Esophagus muscularis mucosa (tissue), 3 donors: ENCODE data around the gene MTCH1.

Experiments used
- POLR2A ChIP-seq: fragments of 450-650 bp; IDR thresholded peaks from one replicate; pipeline ENCODE4 v1.6.1; 2017; ENCODE audit warnings: antibody characterized with exemption, moderate library complexity, mild to moderate bottlenecking, low read depth
- TF ChIP-seq, protein P1 (sequence below), 3 experiments: fragments of 200-600 bp in 2 of 3; fragments of 450-650 bp in 1 of 3; sonication (generic) in 2 of 3; IDR thresholded peaks; one replicate each; pipeline ENCODE4 v1.5.1; 2017 to 2019; ENCODE audit warnings: antibody characterized with exemption in 3 of 3, mild to moderate bottlenecking in 2 of 3, moderate library complexity in 1 of 3

DNA sequence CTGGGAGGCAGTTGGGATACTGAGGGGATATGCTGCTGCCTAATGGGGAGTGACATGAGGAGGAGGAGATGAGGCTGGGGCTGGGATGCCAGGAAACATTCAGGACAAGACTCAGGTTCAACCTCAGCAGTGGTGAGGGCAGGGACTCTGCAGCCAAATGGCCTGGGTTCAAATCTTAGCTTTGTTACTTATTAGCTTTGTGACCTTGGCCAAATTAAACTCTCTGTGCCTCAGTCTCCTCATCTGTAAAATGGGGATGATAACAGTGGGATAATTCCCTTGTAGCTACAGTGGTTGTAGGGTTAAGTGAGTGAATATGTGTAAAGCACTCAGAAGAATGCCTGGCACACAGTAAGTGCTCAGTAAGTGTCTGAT lies 29.6 kb downstream of the MTCH1 start:
- TF ChIP-seq, protein P1, sequence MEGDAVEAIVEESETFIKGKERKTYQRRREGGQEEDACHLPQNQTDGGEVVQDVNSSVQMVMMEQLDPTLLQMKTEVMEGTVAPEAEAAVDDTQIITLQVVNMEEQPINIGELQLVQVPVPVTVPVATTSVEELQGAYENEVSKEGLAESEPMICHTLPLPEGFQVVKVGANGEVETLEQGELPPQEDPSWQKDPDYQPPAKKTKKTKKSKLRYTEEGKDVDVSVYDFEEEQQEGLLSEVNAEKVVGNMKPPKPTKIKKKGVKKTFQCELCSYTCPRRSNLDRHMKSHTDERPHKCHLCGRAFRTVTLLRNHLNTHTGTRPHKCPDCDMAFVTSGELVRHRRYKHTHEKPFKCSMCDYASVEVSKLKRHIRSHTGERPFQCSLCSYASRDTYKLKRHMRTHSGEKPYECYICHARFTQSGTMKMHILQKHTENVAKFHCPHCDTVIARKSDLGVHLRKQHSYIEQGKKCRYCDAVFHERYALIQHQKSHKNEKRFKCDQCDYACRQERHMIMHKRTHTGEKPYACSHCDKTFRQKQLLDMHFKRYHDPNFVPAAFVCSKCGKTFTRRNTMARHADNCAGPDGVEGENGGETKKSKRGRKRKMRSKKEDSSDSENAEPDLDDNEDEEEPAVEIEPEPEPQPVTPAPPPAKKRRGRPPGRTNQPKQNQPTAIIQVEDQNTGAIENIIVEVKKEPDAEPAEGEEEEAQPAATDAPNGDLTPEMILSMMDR (IDR thresholded peaks at IDR 0.05) = no peak
- TF ChIP-seq POLR2A = no peak
